H1 (cell line): Measurements from ENCODE around the gene P3H3. TPM values are rescaled to one million over a fixed set of nuclear protein-coding genes. Genes with fewer than 3 reads are reported as not detected.

Experiments
- CTCF ChIA-PET: fragments of 300-600 bp; sonication (Branson Sonifier 250); formaldehyde crosslinking; loops from one replicate; lab custom pipeline; 2021; ENCODE audit not compliant: partially characterized antibody; lab: Charles Lee
- POLR2A ChIA-PET: fragments of 300-600 bp; sonication (Branson Sonifier 250); formaldehyde crosslinking; loops from one replicate; lab custom pipeline; 2021; ENCODE audit warnings: inconsistent platforms; ENCODE audit not compliant: partially characterized antibody; lab: Charles Lee
- DNase-seq, 2 experiments: peaks; one replicate each; pipeline versions ENCODE4 v3.0.0 to v3.0.0-alpha.2; 2010 to 2022; ENCODE audit warnings: low spot score in 2 of 2, low read depth in 1 of 2, mixed read lengths in 1 of 2
- FAIRE-seq: peaks from 2 replicates; lab custom pipeline; 2011; peaks lifted over from hg19 to GRCh38; lab: Jason Lieb, UNC
- H2AFZ ChIP-seq: 2 replicates; pipeline ENCODE4 v1.8.1; 2012; ENCODE audit warnings: low read length, inconsistent platforms
- H2AK5ac ChIP-seq: 2 replicates; pipeline ENCODE4 v1.6.1; 2013; ENCODE audit warnings: low read depth, low read length
- H2BK120ac ChIP-seq: replicated peaks from 2 replicates; pipeline ENCODE3; 2013; ENCODE audit warnings: low read depth, low read length, inconsistent platforms
- H2BK12ac ChIP-seq: 2 replicates; pipeline ENCODE4 v1.6.1; 2013; ENCODE audit warnings: low read depth, low read length
- H2BK15ac ChIP-seq: 2 replicates; pipeline ENCODE4 v1.6.1; 2013; ENCODE audit warnings: low read length
- H2BK20ac ChIP-seq: 2 replicates; pipeline ENCODE4 v1.6.1; 2013; ENCODE audit warnings: low read length
- H2BK5ac ChIP-seq: 2 replicates; pipeline ENCODE4 v1.6.1; 2013; ENCODE audit warnings: low read depth, low read length
- H3K14ac ChIP-seq: 2 replicates; pipeline ENCODE4 v1.6.1; 2013; ENCODE audit warnings: inconsistent platforms; ENCODE audit not compliant: insufficient read length
- H3K18ac ChIP-seq: 2 replicates; pipeline ENCODE4 v1.6.1; 2013; ENCODE audit warnings: low read length; ENCODE audit errors: extremely low read depth
- H3K23ac ChIP-seq: 2 replicates; pipeline ENCODE4 v1.6.1; 2013; ENCODE audit warnings: inconsistent platforms; ENCODE audit not compliant: insufficient read length
- H3K23me2 ChIP-seq: 2 replicates; pipeline ENCODE4 v1.6.1; 2013; ENCODE audit warnings: low read depth, low read length
- H3K27ac ChIP-seq: 2 replicates; pipeline ENCODE4 v1.6.1; 2011; ENCODE audit warnings: low read depth, low read length, inconsistent platforms
- H3K27me3 ChIP-seq, 4 experiments: replicated peaks in 1 of 4; 1 replicate in 1 of 4; 2 replicates in 3 of 4; pipeline versions ENCODE4 v1.6.1 to v1.8.1; 2011 to 2013; ENCODE audit warnings: low read length in 3 of 4, mild to moderate bottlenecking in 3 of 4, inconsistent platforms in 2 of 4, mixed read lengths in 2 of 4, moderate library complexity in 1 of 4; ENCODE audit not compliant: control insufficient read depth in 3 of 4, insufficient read depth in 3 of 4; ENCODE audit errors: extremely low read depth in 1 of 4
- H3K36me3 ChIP-seq, 4 experiments: 2 replicates each; pipeline versions ENCODE4 v1.6.1 to v1.8.1; 2011 to 2013; ENCODE audit warnings: mild to moderate bottlenecking in 4 of 4, low read length in 3 of 4, moderate library complexity in 2 of 4, control low read depth in 1 of 4, inconsistent platforms in 1 of 4; ENCODE audit not compliant: insufficient read depth in 4 of 4, control insufficient read depth in 2 of 4
- H3K4ac ChIP-seq: replicated peaks from 2 replicates; pipeline ENCODE3; 2013; ENCODE audit warnings: low read length, low read depth, mixed read lengths, inconsistent platforms; ENCODE audit not compliant: insufficient read length
- H3K4me1 ChIP-seq, 4 experiments: replicated peaks in 1 of 4; 1 replicate in 1 of 4; 2 replicates in 3 of 4; pipeline versions ENCODE4 v1.6.1 to v1.8.1; 2011 to 2013; ENCODE audit warnings: low read length in 3 of 4, inconsistent platforms in 2 of 4, mixed read lengths in 1 of 4; ENCODE audit not compliant: insufficient read depth in 4 of 4, control insufficient read depth in 3 of 4
- H3K4me2 ChIP-seq, 2 experiments: 2 replicates each; pipeline versions ENCODE4 v1.6.1 to v1.8.1; 2011 to 2013; ENCODE audit warnings: low read depth in 2 of 2, low read length in 2 of 2, control low read depth in 1 of 2, inconsistent platforms in 1 of 2, mild to moderate bottlenecking in 1 of 2; ENCODE audit not compliant: insufficient read depth in 1 of 2
- H3K4me3 ChIP-seq, 4 experiments: fragments of 200-600, 300-600 bp in 1 of 4; sonication (generic), shearing (Covaris generic), sonication (Bioruptor Twin) in 1 of 4; 2 replicates each; pipeline versions ENCODE4 v1.5.1 to v1.8.1; 2011 to 2016; ENCODE audit warnings: low read length in 4 of 4, low read depth in 3 of 4, control low read depth in 2 of 4, inconsistent platforms in 2 of 4, mild to moderate bottlenecking in 2 of 4, mixed read lengths in 1 of 4, moderate library complexity in 1 of 4; ENCODE audit not compliant: insufficient read depth in 2 of 4; ENCODE audit errors: extremely low read depth in 1 of 4
- H3K56ac ChIP-seq: replicated peaks from 2 replicates; pipeline ENCODE3; 2013; ENCODE audit warnings: low read depth, mild to moderate bottlenecking, mixed read lengths, low read length, inconsistent platforms; ENCODE audit not compliant: insufficient read length
- H3K79me1 ChIP-seq: 2 replicates; pipeline ENCODE4 v1.6.1; 2013; ENCODE audit warnings: low read depth, low read length, control low read depth
- H3K79me2 ChIP-seq, 2 experiments: 2 replicates each; pipeline versions ENCODE4 v1.6.1 to v1.8.1; 2012 to 2013; ENCODE audit warnings: low read length in 2 of 2, mild to moderate bottlenecking in 2 of 2, inconsistent platforms in 1 of 2; ENCODE audit not compliant: insufficient read depth in 2 of 2, control insufficient read depth in 1 of 2
- H3K9ac ChIP-seq, 4 experiments: replicated peaks in 1 of 4; 1 replicate in 1 of 4; 2 replicates in 3 of 4; pipeline versions ENCODE4 v1.6.1 to v1.8.1; 2011 to 2013; ENCODE audit warnings: low read depth in 3 of 4, low read length in 3 of 4, control low read depth in 2 of 4, mild to moderate bottlenecking in 2 of 4, moderate library complexity in 2 of 4, inconsistent platforms in 1 of 4; ENCODE audit errors: extremely low read depth in 1 of 4
- H3K9me3 ChIP-seq, 2 experiments: 2 replicates each; pipeline versions ENCODE4 v1.6.1 to v1.8.1; 2012 to 2013; ENCODE audit warnings: mild to moderate bottlenecking in 2 of 2, moderate library complexity in 2 of 2, control low read depth in 1 of 2, inconsistent platforms in 1 of 2, low read depth in 1 of 2, low read length in 1 of 2, mixed read lengths in 1 of 2; ENCODE audit not compliant: insufficient read depth in 2 of 2
- H4K20me1 ChIP-seq, 2 experiments: replicated peaks in 1 of 2; 2 replicates each; pipeline versions ENCODE3 to v1.8.1; 2011 to 2013; ENCODE audit warnings: inconsistent platforms in 2 of 2, low read length in 2 of 2, mild to moderate bottlenecking in 1 of 2; ENCODE audit not compliant: insufficient read depth in 2 of 2, control insufficient read depth in 1 of 2
- H4K5ac ChIP-seq: 2 replicates; pipeline ENCODE4 v1.6.1; 2013; ENCODE audit warnings: low read length, low read depth, mixed read lengths, inconsistent platforms; ENCODE audit not compliant: insufficient read length
- H4K8ac ChIP-seq: 2 replicates; pipeline ENCODE4 v1.8.0; 2013; ENCODE audit warnings: mild to moderate bottlenecking, moderate library complexity, low read length, inconsistent platforms; ENCODE audit not compliant: insufficient read depth; ENCODE audit errors: extremely low read depth
- H4K91ac ChIP-seq: replicated peaks from 2 replicates; pipeline ENCODE3; 2013; ENCODE audit warnings: low read length, mixed read lengths, inconsistent platforms; ENCODE audit not compliant: insufficient read length
- CTBP2 ChIP-seq: IDR thresholded peaks from 2 replicates; pipeline ENCODE4 v1.7.0; 2011; ENCODE audit warnings: borderline replicate concordance, mild to moderate bottlenecking, moderate library complexity, mixed read lengths, low read length; ENCODE audit not compliant: insufficient read depth, insufficient read length
- TEAD4 ChIP-seq: IDR thresholded peaks from 2 replicates; pipeline ENCODE4 v1.6.1; 2012; ENCODE audit warnings: low read depth, low read length, inconsistent platforms, mixed read lengths
- WGBS, 2 experiments: shearing (Covaris generic) in 1 of 2; methylation state at CpG; one replicate each; pipeline versions ENCODE4 v1.1.6 to v1.1.7; 2013 to 2015; ENCODE audit warnings: low lambda C conversion rate in 2 of 2, mixed read lengths in 2 of 2, inconsistent platforms in 1 of 2, low coverage in 1 of 2, missing lambda C conversion rate in 1 of 2; ENCODE audit not compliant: insufficient replicate concordance in 2 of 2, insufficient coverage in 1 of 2, insufficient read length in 1 of 2; ENCODE audit errors: extremely low coverage in 1 of 2, missing lambda C conversion rate in 1 of 2; 5-methylcytosine and 5-hydroxymethylcytosine counted together
- polyA plus RNA-seq, 7 experiments: library from polyadenylated mRNA; depleted of rRNA in 3 of 7; stranded (reverse) in 5 of 7; unstranded in 2 of 7; fragments of >200 nt in 5 of 7; fragments of 200-250 nt in 2 of 7; gene quantifications; 1 replicate in 5 of 7; 2 replicates in 1 of 7; 4 replicates in 1 of 7; pipeline versions ENCODE4 v1.2.1 to v1.2.3, GENCODE V29; 2011 to 2013; ENCODE audit warnings: missing spikeins in 2 of 7, mixed read lengths in 2 of 7
- total RNA-seq: library from RNA; stranded (reverse); fragmentation: NEBNext Ultra II Directional; extraction: Animal tissue kit (Norgen Biotek cat#: 25700); gene quantifications from 2 replicates; pipeline ENCODE4 v1.2.1, GENCODE V29; 2021

P3H3 gene
- total and polyA plus RNA-seq, 2 of the 8 experiments (the other 6 are each of a cell fraction or from before 2014, with no cell fraction given) = 22.9 to 43.5 TPM

DNA sequence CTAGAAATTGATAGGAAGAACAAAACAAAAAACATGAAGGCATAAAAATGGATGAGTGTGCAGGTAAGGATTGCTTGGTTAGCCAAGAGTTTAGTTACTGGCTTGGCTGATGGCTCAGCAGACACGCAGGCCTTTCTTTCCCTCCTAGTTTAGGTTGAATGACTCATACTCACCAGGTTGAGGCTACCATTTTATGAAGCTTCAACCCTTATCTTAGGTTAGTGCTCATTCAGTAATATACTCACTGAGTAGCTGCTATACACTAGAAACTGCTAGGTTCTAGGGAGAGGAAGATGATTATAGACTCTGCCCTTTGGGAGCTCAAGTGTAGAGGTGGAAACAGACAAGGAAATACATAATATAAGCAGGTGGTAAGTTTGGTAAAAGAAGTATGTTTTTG, 6.0 kb downstream of the P3H3 start:
- Histone ChIP-seq H4K5ac (no peak overlapping the region), H2BK15ac (no peak overlapping the region), H3K56ac (no peak overlapping the region), H3K4me1 (peaks cover 0 to 8% (median 4%) of the 10 kb centered on the region in 4 experiments; a peak in 5 of 7 replicates), H3K4me3 (no peak overlapping the region), H4K8ac (no peak overlapping the region), H3K79me2 (peaks cover 0 to 3% of the 10 kb centered on the region in 2 experiments; a peak in 1 of 4 replicates), H2BK12ac (no peak overlapping the region), H4K91ac (no peak overlapping the region), H3K27ac (no peak overlapping the region), H3K36me3 (peaks cover 24 to 66% (median 52%) of the 10 kb centered on the region in 4 experiments), H2BK5ac (no peak overlapping the region), H2BK120ac (no peak overlapping the region), H3K23me2 (peaks cover 2% of the 10 kb centered on the region; the same call in 1 of the 2 replicates), H3K4me2 (no peak overlapping the region), H3K9me3 (no peaks in the 10 kb centered on the region), H3K18ac (no peak overlapping the region), H3K14ac (no peak overlapping the region), H3K79me1 (peaks cover 4% of the 10 kb centered on the region), H2BK20ac (no peak overlapping the region), H4K20me1 (peaks cover 7 to 9% of the 10 kb centered on the region in 2 experiments), H3K9ac (no peak overlapping the region), H3K23ac (no peak overlapping the region), H3K27me3 (no peaks in the 10 kb centered on the region), H3K4ac (no peak overlapping the region), H2AFZ (no peak overlapping the region), H2AK5ac (no peak overlapping the region)
- 88% methylated on average over 1 of the region's 1 CpG; no CpG with 5 or more reads in 1 of the 2 experiments for WGBS, 2 experiments
- POLR2A ChIA-PET = interaction anchor here (0.6 to 27.1 kb wide), 16 partner anchors 3 to 299 kb away, joined by 3 to 588 read pairs (median 4); partner anchors contain the start of genes C12orf57, CDCA3, GAPDH and GNB3
- FAIRE-seq = no peak
- no peak for DNase-seq
- CTCF ChIA-PET = interaction anchor here (0.6 to 23.7 kb wide), 22 partner anchors 9 to 339 kb away, joined by 3 to 532 read pairs (median 6); partner anchors contain the start of genes CD4, CDCA3, COPS7A and GNB3
- TF ChIP-seq TEAD4 = no peak
- TF ChIP-seq CTBP2 = no peak
